Islet precursor cell (in vitro differentiated cells): ENCODE results near the gene SOCS3.

Source experiments
- DNase-seq: peaks from one replicate; pipeline ENCODE4 v3.0.0-alpha.2; 2018

Gene SOCS3

GRCh38 chr17:78390241-78391050, 30.6 kb upstream of the SOCS3 start:
- DNase-seq, result peak; percentile 98

- no peak for DNase-seq
These were observed 28.4 kb upstream of the SOCS3 start for GRCh38 chr17:78387977-78388941.

- DNase-seq, result no peak
These were observed 24.8 kb upstream of the SOCS3 start for GRCh38 chr17:78384479-78385175.

- DNase-seq, result peak; percentile 75
These were observed 24.0 kb upstream of the SOCS3 start for GRCh38 chr17:78383725-78384471.

GRCh38 chr17:78381601-78382232, 21.8 kb upstream of the SOCS3 start:
- DNase-seq, result no peak

GRCh38 chr17:78380370-78380769, 20.5 kb upstream of the SOCS3 start:
- no peak for DNase-seq

- DNase-seq, result no peak
These were observed 19.2 kb upstream of the SOCS3 start for GRCh38 chr17:78379131-78379491.

- peak; percentile 91 for DNase-seq
These were observed 18.6 kb upstream of the SOCS3 start, which contains the start of gene PGS1 for GRCh38 chr17:78378225-78379130. Gene PGS1 (plus strand): TSS chr17:78378649. CDS start chr17:78378666, 17 bp downstream.

GRCh38 chr17:78377858-78378224, 18.0 kb upstream of the SOCS3 start:
- no peak for DNase-seq

- no peak for DNase-seq
These were observed 16.3 kb upstream of the SOCS3 start for GRCh38 chr17:78376161-78376560.

GRCh38 chr17:78375401-78376151, 15.7 kb upstream of the SOCS3 start:
- peak; percentile 82 for DNase-seq

GRCh38 chr17:78374631-78375274, 14.9 kb upstream of the SOCS3 start:
- peak; percentile 99 for DNase-seq

GRCh38 chr17:78374189-78374588, 14.3 kb upstream of the SOCS3 start:
- peak; percentile 94 for DNase-seq

- DNase-seq, result peak; percentile 87
These were observed 13.0 kb upstream of the SOCS3 start for GRCh38 chr17:78372841-78373240.

GRCh38 chr17:78371056-78371455, 11.2 kb upstream of the SOCS3 start:
- no peak for DNase-seq

- DNase-seq, result peak; percentile 79
These were observed 10.0 kb upstream of the SOCS3 start for GRCh38 chr17:78369791-78370381.

- no peak for DNase-seq
These were observed 9.1 kb upstream of the SOCS3 start for GRCh38 chr17:78368854-78369495.

GRCh38 chr17:78368348-78368747, 8.5 kb upstream of the SOCS3 start:
- DNase-seq, result no peak

GRCh38 chr17:78367193-78367592, 7.3 kb upstream of the SOCS3 start:
- DNase-seq, result peak; percentile 61
